WTC11 (cell line): ENCODE data around the gene KRT86.

Experiments used
- AFF4 ChIP-seq: sonication (generic); formaldehyde crosslinking; IDR thresholded peaks from 2 replicates; pipeline ENCODE4 v1.8.1; 2023; ENCODE audit warnings: mild to moderate bottlenecking, missing genetic modification reagents, borderline replicate concordance
- CTCF ChIP-seq: fragments of 200-600 bp; IDR thresholded peaks from 2 replicates; pipeline ENCODE4 v1.8.0; 2022; ENCODE audit warnings: antibody characterized with exemption
- E2F1 ChIP-seq: sonication (generic); formaldehyde crosslinking; IDR thresholded peaks from 2 replicates; pipeline ENCODE4 v1.8.0; 2022; ENCODE audit warnings: mild to moderate bottlenecking, missing genetic modification reagents
- MAX ChIP-seq: sonication (generic); formaldehyde crosslinking; IDR thresholded peaks from 2 replicates; pipeline ENCODE4 v1.8.0; 2022; ENCODE audit warnings: mild to moderate bottlenecking, missing genetic modification reagents
- NR3C1 ChIP-seq: sonication (generic); formaldehyde crosslinking; conservative IDR thresholded peaks from 2 replicates; pipeline ENCODE4 v1.8.1; 2023; ENCODE audit warnings: low read depth, mild to moderate bottlenecking, missing genetic modification reagents
- SMAD4 ChIP-seq: sonication (generic); formaldehyde crosslinking; IDR thresholded peaks from 2 replicates; pipeline ENCODE4 v1.8.0; 2022; ENCODE audit warnings: mild to moderate bottlenecking, missing genetic modification reagents
- ZNF263 ChIP-seq: sonication (generic); formaldehyde crosslinking; IDR thresholded peaks from 2 replicates; pipeline ENCODE4 v1.8.1; 2022; ENCODE audit warnings: low read depth, mild to moderate bottlenecking, moderate library complexity, missing genetic modification reagents
- ZSCAN18 ChIP-seq: fragments of 250-450 bp; sonication (Bioruptor Pico); IDR thresholded peaks from 2 replicates; pipeline ENCODE4 v2.1.2; 2022; ENCODE audit warnings: mild to moderate bottlenecking, moderate library complexity

- TF ChIP-seq CTCF (no peak), AFF4 (CRISPR knock-in tag) (no peak), E2F1 (CRISPR knock-in tag) (no peak), ZSCAN18 (CRISPR knock-in tag) (no peak), MAX (CRISPR knock-in tag) (no peak), SMAD4 (CRISPR knock-in tag) (no peak), NR3C1 (CRISPR knock-in tag) (no peak), ZNF263 (CRISPR knock-in tag) (no peak)
These were observed 44.0 kb downstream of the KRT86 start for GRCh38 chr12:52318241-52318990.
